Left ventricle myocardium inferior (tissue), 1 donor: ENCODE data around the gene TNFSF11. TPM values are rescaled to one million over a fixed set of nuclear protein-coding genes. Genes with fewer than 3 reads are reported as not detected.

Experiments
- DNase-seq: peaks from one replicate; pipeline ENCODE4 v3.0.0-alpha.2; 2020
- H3K27ac ChIP-seq: fragments of 200-600 bp; replicated peaks from 2 replicates; pipeline ENCODE4 v1.8.0; 2021
- H3K27me3 ChIP-seq: fragments of 200-600 bp; 2 replicates; pipeline ENCODE4 v1.8.0; 2021; ENCODE audit warnings: low read depth
- H3K36me3 ChIP-seq: fragments of 200-600 bp; 2 replicates; pipeline ENCODE4 v1.8.0; 2021
- H3K4me1 ChIP-seq: fragments of 200-600 bp; 2 replicates; pipeline ENCODE4 v1.8.0; 2021
- H3K4me3 ChIP-seq: fragments of 200-600 bp; 2 replicates; pipeline ENCODE4 v1.8.0; 2021; ENCODE audit warnings: mild to moderate bottlenecking, moderate library complexity
- H3K9me3 ChIP-seq: fragments of 200-600 bp; replicated peaks from 2 replicates; pipeline ENCODE4 v1.8.0; 2021
- intact Hi-C: fragments of 100-400 bp; cut with micrococcal nuclease; formaldehyde crosslinking; loops from one replicate; pipeline ENCODE4 v1.11.0; 2022
- total RNA-seq: library from RNA; stranded (reverse); fragmentation: NEBNext Ultra II Directional; extraction: Animal tissue kit (Norgen Biotek cat#: 25700); gene quantifications from one replicate; pipeline ENCODE4 v1.2.1, GENCODE V29; 2021
- TF ChIP-seq, protein P1 (sequence below): fragments of 200-600 bp; IDR thresholded peaks from 2 replicates; pipeline ENCODE4 v1.8.0; 2021; ENCODE audit warnings: antibody characterized with exemption, mild to moderate bottlenecking, borderline replicate concordance
- donor health status: DM: no; HTN: yes; CAD: no; lungs with severe emphysema.

TNFSF11 gene
- total RNA-seq, 1 donor from 2014 or later = not detected

DNA sequence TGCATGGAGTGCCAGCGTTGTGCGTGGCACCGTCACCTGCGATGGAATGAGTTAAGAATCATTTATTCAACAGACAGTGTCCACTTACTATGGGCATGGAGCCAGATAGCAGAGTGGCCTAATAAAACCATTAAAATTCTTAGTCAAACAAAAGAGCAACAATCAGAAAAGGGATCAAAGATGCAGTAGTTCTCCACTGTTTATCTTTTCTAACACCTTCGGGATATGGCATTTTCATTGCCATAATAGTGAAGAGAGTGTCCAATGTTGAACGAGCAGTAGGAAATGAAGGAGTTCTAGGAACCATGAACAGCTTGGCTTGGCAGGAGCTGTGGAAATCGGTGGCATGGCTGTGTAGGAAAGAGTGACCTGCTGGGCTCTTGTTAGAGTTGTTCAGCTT is 2.0 kb downstream of the TNFSF11 start:
- TF ChIP-seq, protein P1, sequence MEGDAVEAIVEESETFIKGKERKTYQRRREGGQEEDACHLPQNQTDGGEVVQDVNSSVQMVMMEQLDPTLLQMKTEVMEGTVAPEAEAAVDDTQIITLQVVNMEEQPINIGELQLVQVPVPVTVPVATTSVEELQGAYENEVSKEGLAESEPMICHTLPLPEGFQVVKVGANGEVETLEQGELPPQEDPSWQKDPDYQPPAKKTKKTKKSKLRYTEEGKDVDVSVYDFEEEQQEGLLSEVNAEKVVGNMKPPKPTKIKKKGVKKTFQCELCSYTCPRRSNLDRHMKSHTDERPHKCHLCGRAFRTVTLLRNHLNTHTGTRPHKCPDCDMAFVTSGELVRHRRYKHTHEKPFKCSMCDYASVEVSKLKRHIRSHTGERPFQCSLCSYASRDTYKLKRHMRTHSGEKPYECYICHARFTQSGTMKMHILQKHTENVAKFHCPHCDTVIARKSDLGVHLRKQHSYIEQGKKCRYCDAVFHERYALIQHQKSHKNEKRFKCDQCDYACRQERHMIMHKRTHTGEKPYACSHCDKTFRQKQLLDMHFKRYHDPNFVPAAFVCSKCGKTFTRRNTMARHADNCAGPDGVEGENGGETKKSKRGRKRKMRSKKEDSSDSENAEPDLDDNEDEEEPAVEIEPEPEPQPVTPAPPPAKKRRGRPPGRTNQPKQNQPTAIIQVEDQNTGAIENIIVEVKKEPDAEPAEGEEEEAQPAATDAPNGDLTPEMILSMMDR = no peak
- intact Hi-C loops = no loop called here
- peaks cover 100% of the 10 kb centered on the region for H3K27me3 ChIP-seq

DNA sequence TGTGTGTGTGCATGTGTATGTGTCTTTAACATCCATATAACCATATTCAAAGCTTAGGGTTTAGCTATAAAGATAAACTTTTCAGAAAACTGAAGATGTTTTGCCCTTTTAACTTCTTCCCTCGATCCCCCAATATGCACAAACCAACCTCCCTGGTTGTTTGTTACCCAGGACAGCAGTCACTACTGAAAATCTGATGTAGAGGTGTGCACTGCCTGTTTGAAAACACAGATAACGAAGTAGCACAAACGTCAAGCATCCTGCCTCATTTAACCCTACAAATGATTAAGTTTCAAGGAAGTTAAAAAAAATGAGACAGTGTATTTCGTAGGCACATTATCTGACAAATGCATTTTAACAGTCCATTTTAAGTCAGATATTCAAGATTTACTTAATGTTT is 3.6 kb downstream of the TNFSF11 start:
- H3K36me3 ChIP-seq = no peaks in the 10 kb centered on the region
- peaks cover 13% of the 10 kb centered on the region for H3K4me1 ChIP-seq
- DNase-seq = no peak
- H3K9me3 ChIP-seq = no peaks in the 10 kb centered on the region
- H3K4me3 ChIP-seq = no peak overlapping the region
- TF ChIP-seq, protein P1 = no peak
- H3K27ac ChIP-seq = no peak overlapping the region
- intact Hi-C loops = no loop called here
- H3K27me3 ChIP-seq = peaks cover 87% of the 10 kb centered on the region

More for the DNA sequence above, 2.0 kb downstream of the TNFSF11 start:
- peaks cover 13% of the 10 kb centered on the region for H3K4me1 ChIP-seq
- no peak for DNase-seq
- no peaks in the 10 kb centered on the region for H3K36me3 ChIP-seq
- no peak overlapping the region for H3K27ac ChIP-seq
- no peaks in the 10 kb centered on the region for H3K9me3 ChIP-seq
- H3K4me3 ChIP-seq = no peak overlapping the region

DNA sequence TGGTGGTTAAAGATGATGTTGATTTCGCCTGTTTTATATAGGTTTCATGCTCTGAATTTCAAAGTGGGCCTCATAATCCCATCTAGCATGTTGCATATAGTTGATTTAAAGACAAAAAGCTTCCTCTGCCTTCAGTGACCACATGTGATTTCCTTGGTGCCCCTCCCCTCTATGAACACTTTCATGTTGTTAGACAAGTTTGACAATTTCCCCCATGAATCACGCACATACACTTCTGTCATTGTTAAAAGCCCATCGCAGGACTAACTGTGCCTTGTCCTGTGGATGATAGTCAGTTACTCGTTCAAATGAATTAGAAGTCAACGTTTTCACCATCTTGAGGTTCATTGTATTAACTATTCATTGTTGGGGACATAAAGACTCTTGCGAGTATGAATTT is 6.7 kb downstream of the TNFSF11 start:
- Histone ChIP-seq H3K4me1 (no peaks in the 10 kb centered on the region), H3K27ac (no peak overlapping the region), H3K36me3 (no peaks in the 10 kb centered on the region), H3K9me3 (no peaks in the 10 kb centered on the region), H3K27me3 (peaks cover 66% of the 10 kb centered on the region), H3K4me3 (no peak overlapping the region)
- intact Hi-C loops = no loop called here
- TF ChIP-seq, protein P1 = no peak
- no peak for DNase-seq

DNA sequence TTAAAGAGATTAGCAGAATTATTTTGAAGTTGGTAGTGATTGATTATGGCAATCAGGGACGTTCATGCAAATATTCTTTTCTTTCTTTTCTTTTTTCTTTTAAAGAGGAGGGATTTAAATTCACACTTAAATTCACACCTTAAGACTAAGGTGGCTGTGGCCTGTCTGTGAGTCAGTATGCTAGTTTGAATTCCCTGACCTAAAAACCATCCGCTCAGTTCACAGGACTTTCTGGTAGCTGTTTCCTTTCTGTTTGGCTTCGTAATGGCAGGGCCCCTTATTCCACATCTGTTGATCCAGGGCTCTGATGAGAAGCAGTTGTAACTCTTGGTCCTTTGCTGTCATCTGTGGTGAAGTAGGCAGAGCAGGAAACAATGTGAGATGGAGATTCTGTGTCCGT is 7.5 kb downstream of the TNFSF11 start:
- TF ChIP-seq, protein P1 = no peak
- H3K36me3 ChIP-seq = no peaks in the 10 kb centered on the region
- no peaks in the 10 kb centered on the region for H3K4me1 ChIP-seq
- no peak overlapping the region for H3K4me3 ChIP-seq
- peaks cover 65% of the 10 kb centered on the region for H3K27me3 ChIP-seq
- no peak overlapping the region for H3K27ac ChIP-seq
- DNase-seq = no peak
- H3K9me3 ChIP-seq = no peaks in the 10 kb centered on the region
- intact Hi-C loops = no loop called here

DNA sequence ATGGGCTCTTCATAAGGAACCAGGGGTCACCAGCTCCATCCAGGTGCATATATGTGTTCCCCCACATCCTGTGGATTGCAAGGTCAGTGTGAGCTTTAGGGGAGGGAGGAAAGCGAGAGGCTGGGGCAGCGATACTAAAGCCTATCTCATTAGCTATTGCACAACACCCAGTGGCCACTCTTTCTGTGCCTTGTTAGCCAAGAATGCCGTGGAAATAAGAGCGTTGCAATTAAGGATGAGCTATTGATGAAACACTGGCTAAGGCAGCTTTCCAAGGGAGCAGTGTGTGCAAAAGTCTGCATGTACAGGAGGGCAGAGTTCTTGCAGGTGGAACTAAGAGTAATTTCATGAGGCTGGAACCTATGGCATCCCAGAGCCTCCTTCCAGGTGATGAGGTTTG is 17.6 kb downstream of the TNFSF11 start:
- H3K9me3 ChIP-seq = no peaks in the 10 kb centered on the region
- H3K4me3 ChIP-seq = no peak overlapping the region
- no peak for DNase-seq
- H3K27ac ChIP-seq = no peak overlapping the region
- H3K36me3 ChIP-seq = no peaks in the 10 kb centered on the region
- peaks cover 61% of the 10 kb centered on the region for H3K27me3 ChIP-seq
- intact Hi-C loops = no loop called here
- TF ChIP-seq, protein P1 = no peak
- H3K4me1 ChIP-seq = no peaks in the 10 kb centered on the region
